GM18498 (cell line): ENCODE data around the gene DCDC2C.

Source experiments
- ATAC-seq: cut with Tn5 transposase; IDR thresholded peaks from one replicate; pipeline ENCODE4 v1.9.1; 2021; ENCODE audit warnings: mild to moderate bottlenecking, moderate library complexity; ENCODE audit not compliant: unreplicated experiment

Gene DCDC2C

GRCh38 chr2:3672861-3673678, 30.3 kb upstream of the DCDC2C start:
- no peak for ATAC-seq

DNA sequence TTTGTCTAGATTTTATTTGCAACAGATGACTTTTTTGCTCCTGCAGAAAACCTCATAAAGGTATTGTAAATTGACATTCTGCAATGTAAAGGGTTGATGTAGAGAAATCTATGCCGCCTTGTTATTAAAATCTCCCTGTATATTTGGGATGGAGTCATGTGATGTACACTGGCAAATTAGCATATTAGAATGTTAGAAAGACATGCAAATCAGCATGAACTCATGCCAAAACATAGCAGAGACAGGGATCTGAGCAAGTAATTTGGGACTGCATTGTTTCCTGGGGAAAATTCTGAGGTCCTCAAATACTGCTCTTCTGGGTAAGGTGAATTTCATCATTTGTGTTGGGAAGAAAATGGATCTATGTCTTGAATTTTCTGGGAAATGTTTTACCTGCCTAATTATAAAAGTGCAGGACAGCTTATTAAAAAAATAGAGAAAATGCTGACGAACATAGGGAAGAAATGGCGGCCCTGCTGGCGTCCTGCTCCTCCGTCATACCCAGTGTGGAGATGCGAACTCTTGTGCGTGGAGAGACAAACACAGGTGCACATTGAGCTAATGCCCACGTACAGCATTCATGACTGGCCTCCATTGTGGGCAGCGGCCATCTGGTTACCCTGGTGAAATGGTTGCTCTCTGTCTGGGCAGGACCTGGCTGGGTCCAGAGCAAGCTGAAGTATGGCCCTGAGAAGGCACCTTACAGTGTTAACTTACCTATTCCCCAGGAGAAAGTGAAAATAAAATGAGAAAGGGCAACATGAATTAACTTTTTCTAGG, 29.1 kb upstream of the DCDC2C start:
- ATAC-seq, result no peak

GRCh38 chr2:3675687-3676086, 27.7 kb upstream of the DCDC2C start:
- ATAC-seq, result no peak

DNA sequence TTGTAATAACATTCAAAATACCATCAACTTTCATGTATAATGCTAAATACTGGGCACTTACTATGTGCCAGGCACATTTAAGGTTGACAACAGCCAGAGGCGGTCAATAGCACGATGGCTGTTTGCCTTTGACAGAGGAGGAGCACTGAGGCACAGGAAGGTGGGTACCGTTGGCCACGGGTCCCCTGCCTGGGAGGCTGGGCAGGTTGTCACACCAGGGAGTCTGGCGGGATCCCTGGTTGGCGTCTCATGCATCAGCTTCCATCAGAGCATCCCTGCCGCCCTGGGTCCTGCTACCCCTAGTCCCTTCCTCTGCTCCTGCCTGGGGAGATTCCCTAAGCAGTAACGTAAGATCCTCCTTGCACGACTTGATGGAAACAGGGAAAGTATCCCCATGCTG, 25.9 kb upstream of the DCDC2C start:
- no peak for ATAC-seq

GRCh38 chr2:3678212-3678611, 25.2 kb upstream of the DCDC2C start:
- no peak for ATAC-seq

DNA sequence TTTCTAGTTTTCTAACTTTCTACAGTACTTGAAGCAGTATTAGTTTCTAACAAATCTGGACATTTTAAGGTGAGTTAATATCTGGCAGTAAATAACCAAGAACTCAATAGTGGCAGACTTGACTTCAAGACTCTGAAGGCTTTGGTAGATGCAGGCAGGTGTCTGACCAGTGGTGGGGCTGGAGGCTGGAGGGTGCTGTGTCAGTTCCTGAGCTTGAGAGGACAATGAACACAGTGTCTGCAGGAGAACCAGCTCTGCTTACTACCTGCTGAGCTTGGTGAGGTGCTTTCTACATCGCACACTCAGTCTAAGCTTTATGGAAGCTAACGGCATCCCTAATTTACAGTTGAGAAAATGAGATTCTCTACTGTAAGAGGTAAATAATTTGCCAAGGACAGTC, 24.2 kb upstream of the DCDC2C start:
- ATAC-seq, result no peak

DNA sequence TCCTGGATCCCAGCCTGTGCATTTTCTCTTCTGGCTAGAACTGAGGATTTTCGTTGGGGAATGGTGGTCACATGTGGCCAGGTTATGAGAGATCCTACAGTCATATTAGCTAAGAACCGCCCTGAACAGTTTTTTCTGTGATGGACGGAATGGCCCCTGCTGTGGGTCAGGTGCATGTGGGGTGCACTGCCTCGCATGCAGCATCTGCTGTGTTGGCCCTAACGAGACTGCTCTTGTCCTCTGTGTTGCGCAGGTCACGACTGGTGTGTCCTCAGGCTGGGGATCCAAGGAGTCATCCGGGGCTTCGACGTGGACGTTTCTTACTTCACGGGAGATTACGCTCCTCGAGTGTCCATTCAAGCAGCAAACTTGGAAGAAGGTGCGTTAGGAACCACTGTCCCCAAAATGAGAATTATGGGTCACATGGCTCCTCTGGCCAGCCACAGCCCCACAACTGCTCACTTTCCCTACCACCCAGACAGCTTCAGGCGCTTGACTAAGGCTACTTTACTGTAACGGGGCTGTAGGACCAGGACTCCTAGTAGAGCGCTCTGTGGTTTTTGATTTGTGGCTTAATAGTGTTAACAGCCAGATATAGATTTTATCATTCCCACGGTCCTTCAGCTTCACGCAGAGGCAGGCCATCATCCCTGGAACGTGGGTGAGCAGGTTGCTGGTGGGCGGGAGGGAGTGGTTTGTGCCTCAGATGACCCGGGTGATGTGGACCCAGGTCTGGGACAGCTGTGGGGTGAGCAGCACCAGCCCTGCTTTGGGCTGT, 23.6 kb upstream of the DCDC2C start:
- ATAC-seq, result no peak

- ATAC-seq, result no peak
These were observed 22.6 kb upstream of the DCDC2C start for GRCh38 chr2:3680548-3681345.

DNA sequence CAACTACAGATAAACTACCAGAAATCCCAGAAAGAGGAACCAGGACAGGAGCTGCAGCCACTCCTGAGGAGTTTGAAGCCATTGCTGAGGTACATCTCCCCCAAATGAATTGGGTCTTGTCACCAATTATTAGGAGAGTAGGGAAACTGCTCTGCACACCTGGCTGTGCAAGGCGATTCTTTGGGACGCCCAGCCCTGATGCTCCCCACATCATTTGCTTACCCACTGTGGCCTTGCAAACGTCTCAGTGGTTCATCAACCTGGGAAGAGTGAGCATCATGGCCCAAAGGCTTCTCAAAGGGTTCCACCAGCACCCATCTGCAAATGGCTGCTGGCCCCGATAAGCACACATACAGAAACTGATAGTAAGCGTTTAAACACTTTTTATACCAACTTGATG, 21.8 kb upstream of the DCDC2C start:
- no peak for ATAC-seq

GRCh38 chr2:3682811-3683210, 20.6 kb upstream of the DCDC2C start:
- ATAC-seq, result no peak

DNA sequence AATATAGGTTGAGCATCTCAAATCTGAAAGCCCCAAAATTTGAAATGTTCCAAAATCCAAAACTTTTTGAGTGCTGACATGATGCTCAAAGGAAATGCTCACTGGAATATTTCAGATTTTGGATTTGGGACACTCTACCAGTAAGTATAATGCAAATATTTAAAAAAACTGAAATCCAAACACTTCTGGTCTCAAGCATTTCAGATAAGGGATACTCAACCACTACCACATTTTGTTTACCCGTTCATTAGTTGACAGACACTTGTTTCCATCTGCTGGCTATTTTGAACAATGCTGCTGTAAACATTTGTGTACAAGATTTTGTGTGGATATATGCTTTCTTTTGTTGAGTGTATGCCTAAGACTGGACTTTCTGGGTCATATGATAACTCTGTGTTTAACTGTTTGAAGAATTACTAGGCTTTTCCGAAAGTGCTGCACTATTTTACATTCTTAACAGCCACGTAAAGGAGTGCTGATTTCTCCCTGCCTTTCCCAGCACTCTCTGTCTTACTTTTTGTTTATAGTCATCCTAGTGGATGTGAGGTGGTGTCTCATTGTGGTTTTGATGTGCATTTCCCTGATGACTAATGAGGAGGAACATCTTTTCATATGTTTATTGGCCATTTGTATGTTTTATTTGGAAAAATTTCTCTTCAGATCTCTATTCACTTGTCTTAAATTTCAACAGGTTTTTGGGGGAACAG, 19.5 kb upstream of the DCDC2C start:
- no peak for ATAC-seq

DNA sequence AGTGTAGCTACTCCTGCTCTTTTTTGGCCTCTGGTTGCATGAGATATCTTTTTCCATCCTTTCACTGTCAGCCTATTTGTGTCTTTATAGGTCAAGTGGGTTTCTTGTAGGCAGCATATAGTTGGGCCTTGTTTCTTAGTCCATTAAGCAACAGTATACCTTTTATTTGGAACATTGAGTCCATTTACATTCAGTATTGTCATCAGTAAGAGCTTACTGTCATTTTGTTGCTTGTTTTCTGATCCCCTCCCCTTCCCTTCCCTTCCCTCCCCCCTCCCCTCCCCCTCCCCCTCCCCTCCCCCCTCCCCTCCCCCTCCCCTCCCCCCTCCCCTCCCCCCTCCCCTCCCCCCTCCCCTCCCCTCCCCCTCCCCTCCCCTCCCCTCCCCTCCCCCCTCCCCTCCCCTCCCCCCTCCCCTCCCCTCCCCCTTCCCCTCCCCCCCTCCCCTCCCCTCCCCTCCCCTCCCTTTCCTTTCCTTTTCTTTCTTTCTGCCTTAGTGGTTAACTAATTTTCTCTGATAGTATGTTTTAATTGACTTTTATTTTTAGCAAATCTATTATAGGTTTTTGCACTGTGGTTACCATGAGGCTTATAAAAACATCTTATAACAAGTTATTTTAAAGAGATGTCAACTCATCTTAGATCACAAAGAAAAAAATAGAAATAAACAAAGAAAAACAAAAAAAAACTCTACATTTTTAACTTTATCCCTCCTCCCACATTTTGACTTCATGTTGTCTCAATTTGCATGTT, 13.2 kb upstream of the DCDC2C start:
- no peak for ATAC-seq

GRCh38 chr2:3692375-3692774, 11.0 kb upstream of the DCDC2C start:
- ATAC-seq, result no peak

DNA sequence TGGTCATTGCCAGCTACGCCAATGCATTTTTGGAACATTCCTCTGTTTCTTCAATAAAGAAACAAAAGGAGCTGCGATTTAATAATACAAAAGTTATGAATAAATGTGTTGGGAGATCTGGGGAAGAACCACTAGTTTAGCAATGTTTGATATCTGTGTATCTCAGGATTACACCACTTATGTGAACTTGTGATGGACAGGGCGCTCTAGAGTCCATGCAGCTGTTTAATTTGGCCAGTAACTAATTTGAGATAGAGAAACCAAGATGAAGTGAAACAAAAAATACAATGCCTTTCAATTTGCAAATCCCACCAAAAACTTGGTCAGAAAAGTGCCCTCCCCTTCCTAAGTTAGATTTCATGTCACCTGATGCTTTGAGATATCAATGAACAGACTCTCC, 6.8 kb upstream of the DCDC2C start:
- no peak for ATAC-seq

DNA sequence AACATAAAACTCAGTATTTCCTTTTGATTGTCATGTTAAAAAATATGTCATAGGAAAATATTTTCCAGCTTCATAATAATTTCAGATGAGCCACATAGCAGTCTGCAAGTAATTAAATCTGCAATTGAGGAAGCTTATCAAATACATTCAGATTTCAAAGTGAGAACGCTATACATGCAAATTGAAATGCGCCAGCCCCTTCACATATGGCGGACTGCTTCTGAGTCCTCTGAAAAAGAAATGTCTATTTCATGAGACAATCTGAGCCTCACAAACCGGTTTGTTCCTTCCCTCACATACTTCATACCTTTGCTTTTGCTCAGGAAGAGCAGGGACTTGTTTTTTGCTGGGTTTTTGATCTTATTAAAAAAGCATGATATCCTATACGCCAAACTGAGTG, 2.3 kb upstream of the DCDC2C start:
- no peak for ATAC-seq

DNA sequence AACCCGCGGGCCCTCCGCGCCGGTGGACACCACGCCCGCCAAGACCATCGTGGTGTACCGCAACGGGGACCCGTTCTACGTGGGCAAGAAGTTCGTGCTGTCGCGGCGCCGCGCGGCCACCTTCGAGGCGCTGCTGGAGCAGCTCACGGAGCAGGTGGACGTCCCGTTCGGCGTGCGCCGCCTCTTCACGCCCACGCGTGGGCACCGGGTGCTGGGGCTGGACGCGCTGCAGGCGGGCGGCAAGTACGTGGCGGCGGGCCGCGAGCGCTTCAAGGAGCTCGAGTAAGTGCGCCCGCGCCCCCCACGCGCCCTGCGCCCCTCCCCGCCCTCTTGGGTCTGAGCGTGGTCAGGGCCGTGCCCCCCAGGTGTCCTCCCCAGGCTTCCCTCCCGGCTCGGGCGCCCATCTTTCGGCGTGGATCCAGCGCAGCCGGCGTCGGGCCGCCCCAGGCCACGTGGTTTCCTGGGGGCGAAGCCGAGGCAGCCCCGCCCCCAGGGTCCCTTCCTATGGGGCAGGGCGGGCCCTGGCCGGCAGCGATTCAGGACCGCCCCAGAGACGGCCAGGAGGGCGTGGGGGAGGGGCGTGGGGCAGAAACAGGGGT, 481 bp downstream of the DCDC2C start:
- no peak for ATAC-seq

GRCh38 chr2:3704692-3705091, 1.3 kb downstream of the DCDC2C start:
- ATAC-seq, result no peak

DNA sequence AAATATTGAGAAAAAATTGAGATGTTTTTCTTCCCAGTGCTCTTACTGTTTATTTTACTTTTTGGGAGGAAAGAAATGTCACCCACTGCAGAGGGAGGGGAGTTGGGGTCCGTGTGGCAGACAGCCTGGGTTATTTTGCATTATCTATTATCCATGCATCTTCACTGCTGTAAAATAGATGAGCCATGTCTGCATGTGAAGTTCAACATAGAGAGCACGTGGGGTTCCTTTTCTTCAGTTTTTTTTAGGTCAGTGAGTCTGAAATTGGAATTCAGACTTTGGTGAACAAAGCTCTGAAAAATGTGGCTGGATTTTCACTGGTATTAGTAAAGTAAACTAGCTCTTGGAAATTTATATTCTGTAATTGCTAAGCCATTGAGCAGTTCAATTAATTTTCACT, 2.4 kb downstream of the DCDC2C start:
- ATAC-seq, result no peak

GRCh38 chr2:3706892-3707291, 3.5 kb downstream of the DCDC2C start:
- ATAC-seq, result no peak
